HEK293 (cell line): ENCODE data around the gene CLASP1.

Experiments used
- CTCF ChIA-PET: fragments of 350-600 bp; formaldehyde crosslinking; extraction: SDS; loops from one replicate; lab custom pipeline; 2021; ENCODE audit warnings: antibody characterized with exemption; lab: Yijun Ruan, JAX
- POLR2A ChIA-PET: fragments of 300-600 bp; formaldehyde crosslinking; extraction: SDS; loops from one replicate; lab custom pipeline; 2020; ENCODE audit warnings: antibody characterized with exemption, inconsistent platforms; lab: Yijun Ruan, JAX
- H3K27ac ChIP-seq: fragments of 200-500 bp; sonication (Bioruptor generic); 2 replicates; pipeline ENCODE4 v1.5.1; 2014; ENCODE audit warnings: low read depth, low read length, control low read depth, inconsistent platforms; ENCODE audit errors: extremely low read depth
- H3K36me3 ChIP-seq, 2 experiments: fragments of 200-500 bp in 1 of 2; sonication (Bioruptor generic) in 1 of 2; 1 replicate in 1 of 2; 2 replicates in 1 of 2; pipeline ENCODE4 v1.5.1; 2014 to 2017; ENCODE audit warnings: inconsistent platforms in 2 of 2, low read length in 2 of 2; ENCODE audit not compliant: control insufficient read depth in 2 of 2, insufficient read depth in 1 of 2
- H3K4me1 ChIP-seq: fragments of 200-500 bp; sonication (Bioruptor generic); 2 replicates; pipeline ENCODE4 v1.5.1; 2014; ENCODE audit warnings: mild to moderate bottlenecking, low read length, inconsistent platforms; ENCODE audit not compliant: control insufficient read depth, insufficient read depth
- H3K4me3 ChIP-seq: 2 replicates; pipeline ENCODE4 v1.5.1; 2011; ENCODE audit warnings: low read depth, mild to moderate bottlenecking, control low read depth, low read length, moderate library complexity
- H3K9me3 ChIP-seq: fragments of 200-500 bp; sonication (Bioruptor generic); 2 replicates; pipeline ENCODE4 v1.5.1; 2014; ENCODE audit warnings: low read depth, low read length, inconsistent platforms; ENCODE audit not compliant: control insufficient read depth, insufficient read depth
- HIC1 ChIP-seq: fragments of 450-650 bp; formaldehyde crosslinking; IDR thresholded peaks from 2 replicates; pipeline ENCODE4 v1.5.1; 2016; ENCODE audit warnings: missing biosample characterization, missing genetic modification characterization
- HOXD13 ChIP-seq: sonication (generic); formaldehyde crosslinking; IDR thresholded peaks from 2 replicates; pipeline ENCODE4 v1.8.0; 2022; ENCODE audit warnings: missing genetic modification reagents, borderline replicate concordance
- KLF16 ChIP-seq: fragments of 450-650 bp; formaldehyde crosslinking; IDR thresholded peaks from 2 replicates; pipeline ENCODE4 v1.5.1; 2017; ENCODE audit warnings: missing biosample characterization, missing genetic modification characterization
- KLF17 ChIP-seq: fragments of 450-650 bp; formaldehyde crosslinking; IDR thresholded peaks from 2 replicates; pipeline ENCODE4 v1.5.1; 2016; ENCODE audit warnings: missing biosample characterization, missing genetic modification characterization
- SP3 ChIP-seq: fragments of 450-650 bp; formaldehyde crosslinking; IDR thresholded peaks from 2 replicates; pipeline ENCODE4 v1.5.1; 2016; ENCODE audit warnings: missing biosample characterization, missing genetic modification characterization
- ZNF514 ChIP-seq: fragments of 450-650 bp; formaldehyde crosslinking; IDR thresholded peaks from 2 replicates; pipeline ENCODE4 v1.5.1; 2016; ENCODE audit warnings: missing biosample characterization, missing genetic modification characterization
- ZNF580 ChIP-seq: fragments of 450-650 bp; formaldehyde crosslinking; IDR thresholded peaks from 2 replicates; pipeline ENCODE4 v1.5.1; 2016; ENCODE audit warnings: missing biosample characterization, missing genetic modification characterization
- ZNF596 ChIP-seq: fragments of 450-650 bp; IDR thresholded peaks from 2 replicates; pipeline ENCODE4 v1.5.0; 2018; ENCODE audit warnings: missing biosample characterization, mild to moderate bottlenecking, missing genetic modification characterization, moderate library complexity
- ZNF660 ChIP-seq: fragments of 450-650 bp; IDR thresholded peaks from 2 replicates; pipeline ENCODE4 v1.5.1; 2018; ENCODE audit warnings: missing biosample characterization, mild to moderate bottlenecking, missing genetic modification characterization
- ZNF692 ChIP-seq: fragments of 450-650 bp; formaldehyde crosslinking; IDR thresholded peaks from 2 replicates; pipeline ENCODE4 v1.5.1; 2016; ENCODE audit warnings: missing biosample characterization, missing genetic modification characterization
- ZNF830 ChIP-seq: fragments of 450-650 bp; IDR thresholded peaks from 2 replicates; pipeline ENCODE4 v1.5.0; 2018; ENCODE audit warnings: missing biosample characterization, missing genetic modification characterization, low read depth, mild to moderate bottlenecking, moderate library complexity
- ZNF837 ChIP-seq: fragments of 450-650 bp; formaldehyde crosslinking; IDR thresholded peaks from 2 replicates; pipeline ENCODE4 v1.5.1; 2016; ENCODE audit warnings: missing biosample characterization, missing genetic modification characterization
- TF ChIP-seq, protein P1 (sequence below): fragments of 450-650 bp; formaldehyde crosslinking; IDR thresholded peaks from 2 replicates; pipeline ENCODE4 v1.5.1; 2016; ENCODE audit warnings: missing biosample characterization, missing genetic modification characterization
- TF ChIP-seq, protein P2 (sequence below): fragments of 450-650 bp; formaldehyde crosslinking; IDR thresholded peaks from 2 replicates; pipeline ENCODE4 v1.5.1; 2016; ENCODE audit warnings: missing biosample characterization, missing genetic modification characterization, borderline replicate concordance

Gene CLASP1

DNA sequence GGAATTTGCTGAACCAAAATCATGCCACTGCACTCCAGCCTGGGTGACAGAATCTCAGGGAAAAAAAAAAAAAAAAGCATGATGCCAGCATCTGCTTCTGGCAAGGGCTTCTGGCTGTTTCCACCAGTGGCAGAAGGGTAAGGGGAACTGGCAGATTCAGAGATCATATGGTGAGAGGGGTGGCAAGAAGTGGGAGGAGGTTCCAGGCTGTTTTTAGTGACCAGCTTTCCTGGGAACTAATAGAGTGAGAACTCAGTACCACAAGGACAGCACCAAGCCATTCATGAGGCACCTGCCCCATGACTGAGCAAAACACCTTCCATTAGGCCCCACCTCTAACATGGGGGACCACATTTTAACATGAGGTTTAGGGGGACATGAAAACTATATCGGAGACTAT lies 18.4 kb upstream of the CLASP1 start (continued):
- TF ChIP-seq KLF16 (tag by site-specific recombination), result no peak
- TF ChIP-seq KLF17 (tag by site-specific recombination), result no peak
- TF ChIP-seq ZNF580 (tag by site-specific recombination), result no peak
- TF ChIP-seq SP3 (tag by site-specific recombination), result no peak
- no peak for TF ChIP-seq ZNF660 (tag by site-specific recombination)
- TF ChIP-seq ZNF692 (tag by site-specific recombination), result no peak
- no peak for TF ChIP-seq ZNF830 (tag by site-specific recombination)
- TF ChIP-seq, protein P1, sequence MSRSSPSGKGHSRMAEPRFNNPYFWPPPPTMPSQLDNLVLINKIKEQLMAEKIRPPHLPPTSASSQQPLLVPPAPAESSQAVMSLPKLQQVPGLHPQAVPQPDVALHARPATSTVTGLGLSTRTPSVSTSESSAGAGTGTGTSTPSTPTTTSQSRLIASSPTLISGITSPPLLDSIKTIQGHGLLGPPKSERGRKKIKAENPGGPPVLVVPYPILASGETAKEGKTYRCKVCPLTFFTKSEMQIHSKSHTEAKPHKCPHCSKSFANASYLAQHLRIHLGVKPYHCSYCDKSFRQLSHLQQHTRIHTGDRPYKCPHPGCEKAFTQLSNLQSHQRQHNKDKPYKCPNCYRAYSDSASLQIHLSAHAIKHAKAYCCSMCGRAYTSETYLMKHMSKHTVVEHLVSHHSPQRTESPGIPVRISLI (tag by site-specific recombination), result no peak
- TF ChIP-seq HIC1 (tag by site-specific recombination), result no peak
- TF ChIP-seq ZNF596, result no peak
- TF ChIP-seq HOXD13, result no peak

DNA sequence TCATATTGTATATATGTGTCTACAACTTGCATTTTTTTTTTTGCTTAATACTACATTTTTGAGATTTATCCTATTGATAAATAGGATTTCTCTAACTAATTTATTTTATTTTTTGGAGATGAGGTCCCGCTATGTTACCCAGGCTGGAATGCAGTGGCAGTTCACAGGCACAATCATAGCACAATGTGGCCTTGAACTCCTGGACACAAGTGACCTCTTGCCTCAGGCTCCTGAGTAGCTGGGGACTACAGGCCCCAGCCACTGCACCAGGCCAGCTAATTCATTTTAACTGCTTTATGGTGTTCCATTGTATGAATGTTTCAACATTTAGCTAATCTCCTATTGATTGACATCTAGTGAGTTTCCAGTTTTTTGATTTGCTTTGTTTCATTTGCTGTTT lies 16.8 kb upstream of the CLASP1 start:
- CTCF ChIA-PET, result interaction anchor here (0.7 to 1.4 kb wide), 2 partner anchors 32 to 538 kb away, joined by 3 to 4 read pairs; no protein-coding TSS in a partner anchor

More for the DNA sequence above, 16.8 kb upstream of the CLASP1 start:
- POLR2A ChIA-PET, result no interaction called here
- TF ChIP-seq, protein P2, sequence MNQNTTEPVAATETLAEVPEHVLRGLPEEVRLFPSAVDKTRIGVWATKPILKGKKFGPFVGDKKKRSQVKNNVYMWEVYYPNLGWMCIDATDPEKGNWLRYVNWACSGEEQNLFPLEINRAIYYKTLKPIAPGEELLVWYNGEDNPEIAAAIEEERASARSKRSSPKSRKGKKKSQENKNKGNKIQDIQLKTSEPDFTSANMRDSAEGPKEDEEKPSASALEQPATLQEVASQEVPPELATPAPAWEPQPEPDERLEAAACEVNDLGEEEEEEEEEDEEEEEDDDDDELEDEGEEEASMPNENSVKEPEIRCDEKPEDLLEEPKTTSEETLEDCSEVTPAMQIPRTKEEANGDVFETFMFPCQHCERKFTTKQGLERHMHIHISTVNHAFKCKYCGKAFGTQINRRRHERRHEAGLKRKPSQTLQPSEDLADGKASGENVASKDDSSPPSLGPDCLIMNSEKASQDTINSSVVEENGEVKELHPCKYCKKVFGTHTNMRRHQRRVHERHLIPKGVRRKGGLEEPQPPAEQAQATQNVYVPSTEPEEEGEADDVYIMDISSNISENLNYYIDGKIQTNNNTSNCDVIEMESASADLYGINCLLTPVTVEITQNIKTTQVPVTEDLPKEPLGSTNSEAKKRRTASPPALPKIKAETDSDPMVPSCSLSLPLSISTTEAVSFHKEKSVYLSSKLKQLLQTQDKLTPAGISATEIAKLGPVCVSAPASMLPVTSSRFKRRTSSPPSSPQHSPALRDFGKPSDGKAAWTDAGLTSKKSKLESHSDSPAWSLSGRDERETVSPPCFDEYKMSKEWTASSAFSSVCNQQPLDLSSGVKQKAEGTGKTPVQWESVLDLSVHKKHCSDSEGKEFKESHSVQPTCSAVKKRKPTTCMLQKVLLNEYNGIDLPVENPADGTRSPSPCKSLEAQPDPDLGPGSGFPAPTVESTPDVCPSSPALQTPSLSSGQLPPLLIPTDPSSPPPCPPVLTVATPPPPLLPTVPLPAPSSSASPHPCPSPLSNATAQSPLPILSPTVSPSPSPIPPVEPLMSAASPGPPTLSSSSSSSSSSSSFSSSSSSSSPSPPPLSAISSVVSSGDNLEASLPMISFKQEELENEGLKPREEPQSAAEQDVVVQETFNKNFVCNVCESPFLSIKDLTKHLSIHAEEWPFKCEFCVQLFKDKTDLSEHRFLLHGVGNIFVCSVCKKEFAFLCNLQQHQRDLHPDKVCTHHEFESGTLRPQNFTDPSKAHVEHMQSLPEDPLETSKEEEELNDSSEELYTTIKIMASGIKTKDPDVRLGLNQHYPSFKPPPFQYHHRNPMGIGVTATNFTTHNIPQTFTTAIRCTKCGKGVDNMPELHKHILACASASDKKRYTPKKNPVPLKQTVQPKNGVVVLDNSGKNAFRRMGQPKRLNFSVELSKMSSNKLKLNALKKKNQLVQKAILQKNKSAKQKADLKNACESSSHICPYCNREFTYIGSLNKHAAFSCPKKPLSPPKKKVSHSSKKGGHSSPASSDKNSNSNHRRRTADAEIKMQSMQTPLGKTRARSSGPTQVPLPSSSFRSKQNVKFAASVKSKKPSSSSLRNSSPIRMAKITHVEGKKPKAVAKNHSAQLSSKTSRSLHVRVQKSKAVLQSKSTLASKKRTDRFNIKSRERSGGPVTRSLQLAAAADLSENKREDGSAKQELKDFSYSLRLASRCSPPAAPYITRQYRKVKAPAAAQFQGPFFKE (tag by site-specific recombination), result no peak
- TF ChIP-seq ZNF596 (no peak), KLF17 (tag by site-specific recombination) (no peak), HIC1 (tag by site-specific recombination) (no peak), ZNF837 (tag by site-specific recombination) (no peak), ZNF830 (tag by site-specific recombination) (no peak), ZNF514 (tag by site-specific recombination) (no peak)
- H3K27ac ChIP-seq, result no peak overlapping the region
- H3K4me3 ChIP-seq, result no peak overlapping the region
- no peaks in the 10 kb centered on the region; a peak in 1 of 3 replicates for H3K36me3 ChIP-seq
- H3K4me1 ChIP-seq, result no peaks in the 10 kb centered on the region
- no peaks in the 10 kb centered on the region for H3K9me3 ChIP-seq
